Measurements from ENCODE around the gene PTPN21.

Gene PTPN21

GRCh38 chr14:88504602-88505001 lies 50.2 kb downstream of the PTPN21 start:
- no peak for DNase-seq (ENCODE audit: low spot score)

GRCh38 chr14:88503754-88504406 lies 50.9 kb downstream of the PTPN21 start:
- no peak for DNase-seq (ENCODE audit: low spot score)

GRCh38 chr14:88502740-88503139 lies 52.1 kb downstream of the PTPN21 start:
- DNase-seq (ENCODE audit: low spot score): no peak

DNA sequence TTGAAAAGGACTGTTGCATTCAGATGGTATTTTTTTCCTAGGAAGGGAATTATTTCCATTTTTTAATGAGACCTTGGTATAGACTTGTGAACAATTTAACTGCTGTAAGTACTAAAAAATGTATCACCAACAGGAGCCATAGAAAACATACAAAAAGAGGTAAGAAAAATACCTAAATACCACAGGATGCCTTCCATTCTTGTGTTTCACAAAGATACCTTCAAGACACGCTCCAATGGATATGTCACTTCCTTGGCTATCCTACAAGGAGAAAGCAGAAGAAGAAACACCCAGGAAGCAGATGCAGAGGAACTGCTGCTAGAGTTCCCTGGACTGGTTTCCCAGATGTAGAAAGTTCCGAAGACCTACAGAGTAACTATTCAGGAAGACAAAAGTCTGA lies 54.2 kb downstream of the PTPN21 start:
- DNase-seq (ENCODE audit: low spot score): no peak

GRCh38 chr14:88499225-88499624 lies 55.6 kb downstream of the PTPN21 start:
- no peak for DNase-seq (ENCODE audit: low spot score)

- no peak for DNase-seq (ENCODE audit: low spot score)
Measured at GRCh38 chr14:88496414-88496813, 58.4 kb downstream of the PTPN21 start.

DNA sequence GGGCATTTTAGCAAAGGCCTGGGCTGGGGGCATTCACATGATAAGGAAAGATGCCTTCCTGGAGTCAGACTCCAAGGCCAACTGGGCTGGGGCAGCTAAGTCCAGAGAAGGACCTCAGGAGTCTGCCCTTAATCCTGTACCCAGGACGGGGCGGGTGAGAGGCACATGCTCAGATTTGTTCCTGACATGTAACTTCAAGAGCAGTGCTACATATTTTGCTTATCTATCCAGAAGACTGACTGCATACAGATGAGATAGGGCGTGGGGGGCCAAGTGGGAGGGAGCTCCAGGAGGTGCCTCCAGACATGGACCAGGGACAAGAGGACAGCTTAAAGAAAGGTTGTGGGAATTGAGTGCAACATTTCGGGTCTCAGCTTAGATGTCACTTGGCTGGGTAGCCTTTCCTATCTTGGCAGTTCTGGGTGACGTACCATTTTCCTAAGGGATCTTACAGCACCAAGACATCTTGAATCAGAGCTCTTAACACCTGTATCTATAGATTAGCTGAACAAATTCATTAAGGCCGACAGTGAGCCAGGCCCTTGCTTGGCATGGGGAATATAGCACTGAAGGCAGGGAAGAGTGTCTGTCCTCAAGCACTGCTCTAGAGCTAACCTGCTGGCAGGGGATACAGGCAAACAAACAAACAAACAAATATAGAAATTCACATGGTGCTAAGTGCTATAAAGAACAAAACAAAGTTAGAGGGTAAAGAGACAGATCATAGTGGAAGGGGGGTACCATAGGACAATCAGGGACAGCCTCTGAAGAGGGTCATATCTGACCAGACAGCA lies 61.2 kb downstream of the PTPN21 start:
- DNase-seq (ENCODE audit: low spot score): no peak

DNA sequence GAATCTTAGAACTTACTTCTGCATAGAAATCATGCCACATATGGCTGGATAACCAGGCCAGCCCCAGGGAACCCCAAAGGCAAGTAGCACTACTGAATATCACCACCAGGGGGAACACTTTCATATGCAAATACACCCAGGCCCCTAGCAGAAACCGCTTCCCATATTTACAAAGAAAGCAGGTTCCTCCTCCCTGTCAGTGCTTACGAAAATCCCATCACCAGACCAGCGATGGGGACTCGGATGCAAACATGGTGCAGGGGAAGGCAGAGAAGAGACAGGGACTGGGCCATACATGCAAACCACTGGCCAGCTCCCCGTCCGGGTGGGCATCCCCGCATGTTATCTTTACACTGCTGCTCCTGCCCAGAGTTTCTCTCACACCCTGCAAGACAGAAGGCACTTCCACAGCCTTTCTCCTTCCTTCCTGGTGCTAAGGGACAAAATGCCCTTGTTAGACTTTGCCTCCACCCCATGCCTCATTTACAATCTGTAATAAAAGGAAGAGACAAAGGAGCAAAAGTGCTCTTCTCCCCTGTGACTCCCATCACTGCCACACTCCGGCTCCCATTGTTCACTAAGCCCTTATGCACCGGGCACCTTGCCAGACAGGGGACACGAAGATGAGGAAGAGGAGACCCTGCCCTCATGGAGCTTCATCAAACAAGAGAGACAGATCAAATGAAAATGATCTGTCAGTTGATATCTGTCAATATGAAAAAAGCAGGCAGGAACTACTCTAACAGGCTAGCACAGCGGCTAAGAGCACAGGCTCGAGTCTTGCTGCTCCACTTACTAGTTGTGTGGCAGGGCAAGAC lies 62.3 kb downstream of the PTPN21 start:
- peak; percentile 88 for DNase-seq (ENCODE audit: low spot score)

DNA sequence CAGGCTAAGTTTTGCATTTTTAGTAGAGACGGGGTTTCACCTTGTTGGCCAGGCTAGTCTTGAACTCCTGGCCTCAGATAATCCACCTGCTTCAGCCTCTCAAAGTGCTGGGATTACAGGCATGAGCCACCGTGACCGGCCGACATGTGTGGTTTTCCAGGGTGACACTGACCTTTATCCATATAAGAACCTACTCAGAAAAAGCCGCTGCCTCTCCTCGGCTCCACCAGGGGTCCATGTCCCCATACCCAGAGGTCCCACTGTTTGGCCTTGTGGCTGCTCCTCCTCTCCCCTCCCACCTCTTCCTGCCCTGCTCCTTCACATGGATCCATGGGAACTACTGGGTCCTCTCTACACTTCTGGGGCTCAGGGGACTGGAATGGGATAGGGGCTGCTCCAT lies 64.6 kb downstream of the PTPN21 start:
- no peak for DNase-seq (ENCODE audit: low spot score)

GRCh38 chr14:88488897-88489296 lies 65.9 kb downstream of the PTPN21 start:
- no peak for DNase-seq (ENCODE audit: low spot score)

DNA sequence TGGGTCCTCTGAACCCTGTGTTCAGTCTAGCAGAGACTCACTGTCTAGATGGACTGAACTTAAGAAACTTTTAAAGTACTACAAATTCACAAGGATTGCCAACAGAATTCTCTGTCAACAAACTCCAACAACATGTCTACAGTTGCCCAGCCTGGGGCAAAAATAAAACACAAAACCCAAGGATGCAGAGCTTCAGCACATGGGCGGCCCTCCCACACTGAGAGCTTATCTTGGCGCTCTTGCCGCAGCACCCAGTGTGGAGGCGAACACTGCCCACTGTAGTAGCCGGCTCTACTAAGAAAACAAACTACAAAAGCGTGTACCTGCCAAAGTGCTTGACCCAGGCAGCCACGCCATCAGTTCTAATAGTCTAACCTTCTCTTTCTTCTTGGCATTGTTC lies 66.7 kb downstream of the PTPN21 start:
- DNase-seq (ENCODE audit: low spot score): no peak

DNA sequence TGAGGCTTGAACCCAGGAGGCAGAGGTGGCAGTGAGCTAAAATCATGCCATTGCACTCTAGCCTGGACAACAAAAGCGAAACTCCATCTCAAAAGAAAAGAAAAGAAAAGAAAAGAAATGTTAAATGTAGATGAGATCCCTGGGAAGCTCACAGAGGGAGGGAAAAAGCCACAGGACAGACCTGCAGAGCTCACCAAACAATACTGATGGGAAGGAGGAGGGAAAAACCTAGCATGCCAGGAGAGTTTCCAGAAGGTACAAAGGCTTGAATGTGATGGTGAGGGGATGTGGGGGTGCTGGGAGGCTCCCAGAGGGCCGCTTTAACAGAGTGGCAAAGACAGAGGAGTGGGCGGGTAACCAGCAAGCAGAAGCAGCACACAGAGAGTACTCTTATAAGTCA lies 72.3 kb downstream of the PTPN21 start:
- no peak for DNase-seq (ENCODE audit: low spot score)

DNA sequence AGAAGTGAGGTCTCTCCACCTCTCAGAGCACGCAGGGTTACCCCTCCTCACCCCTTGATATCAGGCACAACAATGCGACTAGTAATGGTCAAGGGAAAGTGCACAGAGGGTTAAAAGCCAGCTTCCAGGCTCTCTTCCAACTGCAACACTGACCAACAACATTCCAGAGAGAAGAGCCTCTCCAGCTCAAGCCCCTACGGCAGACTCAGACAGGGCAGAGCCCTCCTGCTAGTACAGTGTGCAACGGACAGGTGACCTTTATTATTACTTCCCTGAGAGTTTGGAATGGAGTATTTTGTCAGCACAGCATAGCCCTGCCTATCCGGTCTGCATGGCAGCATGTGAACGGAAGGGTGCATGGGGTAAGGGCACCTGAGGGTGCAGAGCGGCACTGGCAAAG lies 73.0 kb downstream of the PTPN21 start:
- no peak for DNase-seq (ENCODE audit: low spot score)

DNA sequence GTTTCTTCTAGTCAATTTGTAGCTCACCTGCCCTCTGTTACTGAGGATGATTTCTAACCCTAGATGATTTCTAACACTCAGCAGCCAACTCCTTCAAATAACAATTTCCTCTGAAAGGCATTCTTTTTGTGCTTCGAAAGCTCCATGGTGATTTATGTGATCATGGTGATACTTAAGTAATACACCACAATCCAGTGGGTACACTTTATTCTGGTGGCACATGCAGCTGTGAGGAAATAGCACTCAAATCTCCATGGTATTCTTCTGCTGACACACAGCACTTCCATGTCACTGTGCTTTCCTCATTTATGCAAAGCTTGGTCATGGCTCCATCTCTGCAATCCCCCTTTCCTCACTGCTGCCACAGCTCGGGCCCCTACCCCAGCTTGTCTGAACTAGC lies 73.7 kb downstream of the PTPN21 start:
- no peak for DNase-seq (ENCODE audit: low spot score)

DNA sequence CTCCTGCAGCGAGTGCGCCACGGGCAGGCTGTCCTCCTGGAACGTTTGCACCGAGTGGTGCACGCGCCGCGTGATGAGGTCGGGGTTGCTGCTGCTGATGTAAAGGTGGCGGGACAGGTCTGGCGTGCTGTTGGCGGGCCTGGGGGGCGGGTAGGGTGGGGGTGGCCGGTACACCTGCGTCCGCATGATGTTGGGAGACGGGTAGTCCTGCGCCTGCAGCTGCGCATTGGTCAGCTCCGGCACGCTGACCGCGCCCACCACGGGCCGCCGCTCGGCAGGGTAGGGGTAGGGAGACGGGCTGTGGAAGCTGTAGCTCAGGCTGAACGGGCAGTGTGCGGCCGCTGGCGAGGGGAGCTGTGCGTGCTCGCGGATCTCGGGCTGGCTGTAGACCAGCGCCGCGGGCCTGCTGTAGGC lies 75.2 kb downstream of the PTPN21 start:
- DNase-seq (ENCODE audit: low spot score): no peak

GRCh38 chr14:88478931-88479330 lies 75.9 kb downstream of the PTPN21 start:
- DNase-seq (ENCODE audit: low spot score): no peak

GRCh38 chr14:88477513-88478250 lies 77.1 kb downstream of the PTPN21 start:
- DNase-seq (ENCODE audit: low spot score): no peak

- DNase-seq (ENCODE audit: low spot score): no peak
Measured at GRCh38 chr14:88476825-88477224, 78.0 kb downstream of the PTPN21 start.

DNA sequence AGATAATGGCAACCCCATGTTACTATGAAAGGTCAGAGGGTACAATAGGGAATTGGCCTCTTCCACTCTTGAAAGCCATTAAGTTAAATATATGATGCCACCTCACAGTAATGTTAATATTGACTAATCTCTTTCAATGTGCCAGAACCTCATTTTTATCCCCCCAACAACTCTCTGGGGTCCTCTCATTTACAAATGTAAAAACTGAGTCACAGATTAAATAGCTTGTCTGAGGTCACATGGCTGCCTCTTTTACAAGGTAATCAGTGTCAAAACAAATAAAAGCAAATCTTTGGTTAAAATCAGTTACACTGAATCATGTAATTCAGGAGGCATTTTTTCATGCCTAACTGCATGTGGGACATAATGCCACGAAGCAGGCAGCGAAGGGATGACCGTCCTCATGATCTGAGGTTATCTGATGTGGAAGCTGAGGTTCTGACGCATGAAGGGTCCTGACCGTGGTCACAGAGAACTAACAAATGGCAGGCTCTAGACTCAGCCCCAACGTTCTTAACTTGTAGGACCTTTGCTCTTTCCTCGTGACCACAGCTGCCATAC lies 78.5 kb downstream of the PTPN21 start:
- no peak for DNase-seq (ENCODE audit: low spot score)

DNA sequence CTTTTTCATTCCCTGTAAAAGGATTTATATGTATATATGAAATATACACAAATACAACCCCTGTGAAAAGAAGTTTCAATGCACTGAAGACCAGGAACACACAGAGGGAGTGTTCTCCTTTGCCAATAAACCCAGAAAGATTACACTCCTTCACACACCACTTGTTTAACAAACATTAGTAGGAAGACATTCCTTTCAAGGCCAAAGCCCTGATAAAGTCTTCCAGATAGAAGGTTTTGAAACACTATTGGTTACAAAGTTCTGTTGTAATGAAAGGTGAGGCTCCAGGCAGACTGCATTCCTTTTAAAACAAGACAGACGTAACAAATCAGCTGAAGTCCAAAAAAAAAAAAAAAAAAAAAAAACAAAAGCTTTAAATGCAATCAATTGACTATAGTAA lies 81.0 kb downstream of the PTPN21 start:
- DNase-seq (ENCODE audit: low spot score): no peak

- DNase-seq (ENCODE audit: low spot score): no peak
Measured at GRCh38 chr14:88470542-88471440, 84.0 kb downstream of the PTPN21 start.
